Loucy (cell line): Measurements from ENCODE around the gene LY86.

ENCODE experiments used
- H2AFZ ChIP-seq: fragments of 200-600 bp; sonication (generic); 2 replicates; pipeline ENCODE4 v1.6.0; 2016; ENCODE audit warnings: antibody characterized with exemption, mild to moderate bottlenecking, low read length, moderate library complexity
- H3F3A ChIP-seq: fragments of 200-600 bp; 2 replicates; pipeline ENCODE4 v1.6.0; 2016; ENCODE audit warnings: antibody characterized with exemption, low read depth, mild to moderate bottlenecking
- H3K27me3 ChIP-seq: fragments of 200-600 bp; sonication (generic); 2 replicates; pipeline ENCODE4 v1.6.1; 2014; ENCODE audit warnings: low read length, mild to moderate bottlenecking; ENCODE audit not compliant: insufficient read depth, poor library complexity, severe bottlenecking
- H3K36me3 ChIP-seq: fragments of 200-600 bp; sonication (generic); 2 replicates; pipeline ENCODE4 v1.6.1; 2016; ENCODE audit warnings: low read length; ENCODE audit not compliant: insufficient read depth
- H3K4me1 ChIP-seq: fragments of 200-600 bp; sonication (generic); 2 replicates; pipeline ENCODE4 v1.5.1; 2014; ENCODE audit warnings: low read length, mild to moderate bottlenecking; ENCODE audit not compliant: insufficient read depth, poor library complexity, severe bottlenecking
- H3K4me2 ChIP-seq: fragments of 200-600 bp; sonication (generic); 2 replicates; pipeline ENCODE4 v1.6.0; 2014; ENCODE audit warnings: antibody characterized with exemption, low read length, low read depth, mild to moderate bottlenecking; ENCODE audit not compliant: poor library complexity, severe bottlenecking
- H3K4me3 ChIP-seq: fragments of 200-600 bp; sonication (generic); 2 replicates; pipeline ENCODE4 v1.5.1; 2014; ENCODE audit warnings: low read length, mild to moderate bottlenecking, mixed read lengths; ENCODE audit not compliant: poor library complexity, severe bottlenecking
- H3K79me2 ChIP-seq: fragments of 200-600 bp; sonication (generic); 2 replicates; pipeline ENCODE4 v1.6.1; 2014; ENCODE audit warnings: low read length; ENCODE audit not compliant: insufficient read depth
- H3K9ac ChIP-seq: fragments of 200-600 bp; sonication (generic); 2 replicates; pipeline ENCODE4 v1.6.0; 2014; ENCODE audit warnings: mild to moderate bottlenecking, low read depth, low read length, moderate library complexity; ENCODE audit not compliant: poor library complexity, severe bottlenecking
- H3K9me2 ChIP-seq: fragments of 200-600 bp; sonication (generic); replicated peaks from 2 replicates; pipeline ENCODE4 v1.6.1; 2016; ENCODE audit warnings: low read depth, low read length, mixed read lengths
- H3K9me3 ChIP-seq: fragments of 200-600 bp; sonication (generic); 2 replicates; pipeline ENCODE4 v1.6.1; 2014; ENCODE audit warnings: mild to moderate bottlenecking, antibody characterized with exemption, low read length, low read depth; ENCODE audit not compliant: insufficient read depth
- H4K20me1 ChIP-seq: fragments of 200-600 bp; sonication (generic); 2 replicates; pipeline ENCODE4 v1.6.0; 2014; ENCODE audit warnings: antibody characterized with exemption, low read length, mild to moderate bottlenecking; ENCODE audit not compliant: insufficient read depth, poor library complexity, severe bottlenecking
- CTCF ChIP-seq: fragments of 200-600 bp; sonication (generic); conservative IDR thresholded peaks from 2 replicates; pipeline ENCODE4 v1.5.1; 2014; ENCODE audit warnings: mild to moderate bottlenecking, antibody characterized with exemption, low read length
- EZH2phosphoT487 ChIP-seq: fragments of 200-600 bp; IDR thresholded peaks from 2 replicates; pipeline ENCODE4 v1.6.1; 2018; ENCODE audit warnings: antibody characterized with exemption, mild to moderate bottlenecking, moderate library complexity, borderline replicate concordance

LY86 gene

GRCh38 chr6:6557504-6557839, 31.0 kb upstream of the LY86 start:
- H3K9ac ChIP-seq = no peak overlapping the region
- no peaks in the 10 kb centered on the region for H3K9me2 ChIP-seq
- H3K4me1 ChIP-seq = no peaks in the 10 kb centered on the region
- H4K20me1 ChIP-seq = no peaks in the 10 kb centered on the region
- no peaks in the 10 kb centered on the region for H3K36me3 ChIP-seq
- H3K4me3 ChIP-seq = no peak overlapping the region
- H3K79me2 ChIP-seq = no peaks in the 10 kb centered on the region
- H3K4me2 ChIP-seq = no peak overlapping the region
- TF ChIP-seq CTCF (no peak), EZH2phosphoT487 (no peak)
- H3F3A ChIP-seq = no peaks in the 10 kb centered on the region
- no peak overlapping the region for H2AFZ ChIP-seq
- no peaks in the 10 kb centered on the region for H3K27me3 ChIP-seq
- H3K9me3 ChIP-seq = no peaks in the 10 kb centered on the region

- Histone ChIP-seq H3K4me3 (no peak overlapping the region), H3K9me3 (no peaks in the 10 kb centered on the region), H3K4me2 (no peak overlapping the region), H3K9ac (no peak overlapping the region), H4K20me1 (no peaks in the 10 kb centered on the region), H3F3A (no peaks in the 10 kb centered on the region), H3K27me3 (no peaks in the 10 kb centered on the region), H2AFZ (no peak overlapping the region), H3K79me2 (no peaks in the 10 kb centered on the region), H3K9me2 (no peaks in the 10 kb centered on the region), H3K4me1 (no peaks in the 10 kb centered on the region), H3K36me3 (no peaks in the 10 kb centered on the region)
- TF ChIP-seq EZH2phosphoT487 (no peak), CTCF (no peak)
These were observed 30.6 kb upstream of the LY86 start for GRCh38 chr6:6557886-6558285.

GRCh38 chr6:6559994-6560570, 28.4 kb upstream of the LY86 start:
- Histone ChIP-seq H2AFZ (no peak overlapping the region), H3K4me1 (no peaks in the 10 kb centered on the region), H3K9me3 (no peaks in the 10 kb centered on the region), H3F3A (no peaks in the 10 kb centered on the region), H3K9me2 (no peaks in the 10 kb centered on the region), H3K4me2 (no peak overlapping the region), H4K20me1 (no peaks in the 10 kb centered on the region), H3K4me3 (no peak overlapping the region), H3K36me3 (no peaks in the 10 kb centered on the region), H3K79me2 (no peaks in the 10 kb centered on the region), H3K27me3 (no peaks in the 10 kb centered on the region), H3K9ac (no peak overlapping the region)
- no peak for TF ChIP-seq EZH2phosphoT487

GRCh38 chr6:6560909-6561308, 27.6 kb upstream of the LY86 start:
- Histone ChIP-seq H3K9me2 (no peaks in the 10 kb centered on the region), H2AFZ (no peak overlapping the region), H3K4me3 (no peak overlapping the region), H3K9ac (no peak overlapping the region), H3F3A (no peaks in the 10 kb centered on the region), H3K36me3 (no peaks in the 10 kb centered on the region), H3K4me2 (no peak overlapping the region), H3K9me3 (no peaks in the 10 kb centered on the region), H3K79me2 (no peaks in the 10 kb centered on the region), H3K4me1 (no peaks in the 10 kb centered on the region), H3K27me3 (no peaks in the 10 kb centered on the region), H4K20me1 (no peaks in the 10 kb centered on the region)
- TF ChIP-seq EZH2phosphoT487 (no peak), CTCF (peak; percentile 38)
